IPS DF 6.9 (cell line): ENCODE results near the gene TRIM59.

ENCODE experiments used
- DNase-seq: peaks from one replicate; pipeline ENCODE4 v3.0.0-alpha.2; 2013; ENCODE audit warnings: low read depth, low spot score
- H3K27ac ChIP-seq: one replicate; pipeline ENCODE4 v1.5.1; 2013; ENCODE audit warnings: low read length, control low read depth
- H3K27me3 ChIP-seq: 2 replicates; pipeline ENCODE4 v1.6.1; 2013; ENCODE audit warnings: mild to moderate bottlenecking, low read length; ENCODE audit not compliant: control insufficient read depth, insufficient read depth
- H3K36me3 ChIP-seq: 2 replicates; pipeline ENCODE4 v1.6.1; 2013; ENCODE audit warnings: low read length; ENCODE audit not compliant: control insufficient read depth, insufficient read depth
- H3K4me1 ChIP-seq: 2 replicates; pipeline ENCODE4 v1.6.1; 2013; ENCODE audit warnings: low read length; ENCODE audit not compliant: control insufficient read depth, insufficient read depth
- H3K4me3 ChIP-seq: 2 replicates; pipeline ENCODE4 v1.5.1; 2013; ENCODE audit warnings: mild to moderate bottlenecking, low read length
- H3K9me3 ChIP-seq: 2 replicates; pipeline ENCODE4 v1.6.1; 2013; ENCODE audit warnings: low read length, inconsistent platforms; ENCODE audit not compliant: control insufficient read depth, insufficient read depth
- WGBS: extraction: QIAGEN DNeasy Blood & Tissue Kit; methylation state at CpG from one replicate; pipeline ENCODE4 v1.1.7; 2013; ENCODE audit warnings: mixed read lengths, missing lambda C conversion rate; ENCODE audit not compliant: insufficient read length, insufficient coverage; 5-methylcytosine and 5-hydroxymethylcytosine counted together

TRIM59 gene

DNA sequence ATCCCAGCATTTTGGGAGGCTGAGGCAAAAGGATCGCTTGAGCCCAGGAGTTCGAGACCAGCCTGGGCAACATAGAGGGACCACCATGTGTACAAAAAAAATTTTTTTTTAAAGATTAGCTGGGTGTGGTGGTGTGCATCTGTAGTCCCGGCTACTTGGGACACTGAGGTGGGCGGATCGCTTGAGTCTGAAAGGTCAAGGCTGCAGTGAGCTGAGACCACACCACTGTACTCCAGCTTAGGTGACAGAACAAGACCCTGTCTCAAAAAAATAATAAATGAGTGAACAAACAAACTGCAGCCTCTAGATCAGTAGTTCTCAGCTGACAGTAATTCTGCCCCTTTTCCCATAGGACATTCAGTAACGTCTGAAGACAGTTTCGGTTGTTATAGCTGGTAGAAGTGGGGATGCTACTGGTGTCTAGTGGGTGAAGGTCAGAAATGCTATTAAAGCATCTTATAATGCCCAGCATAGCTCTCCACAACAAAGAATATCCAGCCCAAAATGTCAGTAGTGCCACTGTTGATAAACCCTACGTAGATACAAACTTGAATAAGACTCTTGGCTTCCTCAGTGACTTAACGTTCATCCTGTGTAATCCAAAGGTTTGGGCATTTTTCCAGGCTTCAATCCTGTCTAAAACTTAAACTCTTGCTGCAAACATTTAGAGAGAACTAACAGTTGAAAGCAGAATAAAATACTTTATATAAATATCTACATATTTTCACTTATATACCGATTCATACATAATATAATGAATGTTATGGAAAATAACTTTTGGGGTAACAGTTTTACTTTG, 39.6 kb downstream of the TRIM59 start:
- Histone ChIP-seq H3K4me3 (no peak overlapping the region), H3K36me3 (peaks cover 11% of the 10 kb centered on the region), H3K27me3 (no peaks in the 10 kb centered on the region), H3K9me3 (no peaks in the 10 kb centered on the region), H3K27ac (no peak overlapping the region), H3K4me1 (no peaks in the 10 kb centered on the region)
- WGBS = no CpG with 5 or more reads among the region's 10 CpGs
- DNase-seq = no peak

DNA sequence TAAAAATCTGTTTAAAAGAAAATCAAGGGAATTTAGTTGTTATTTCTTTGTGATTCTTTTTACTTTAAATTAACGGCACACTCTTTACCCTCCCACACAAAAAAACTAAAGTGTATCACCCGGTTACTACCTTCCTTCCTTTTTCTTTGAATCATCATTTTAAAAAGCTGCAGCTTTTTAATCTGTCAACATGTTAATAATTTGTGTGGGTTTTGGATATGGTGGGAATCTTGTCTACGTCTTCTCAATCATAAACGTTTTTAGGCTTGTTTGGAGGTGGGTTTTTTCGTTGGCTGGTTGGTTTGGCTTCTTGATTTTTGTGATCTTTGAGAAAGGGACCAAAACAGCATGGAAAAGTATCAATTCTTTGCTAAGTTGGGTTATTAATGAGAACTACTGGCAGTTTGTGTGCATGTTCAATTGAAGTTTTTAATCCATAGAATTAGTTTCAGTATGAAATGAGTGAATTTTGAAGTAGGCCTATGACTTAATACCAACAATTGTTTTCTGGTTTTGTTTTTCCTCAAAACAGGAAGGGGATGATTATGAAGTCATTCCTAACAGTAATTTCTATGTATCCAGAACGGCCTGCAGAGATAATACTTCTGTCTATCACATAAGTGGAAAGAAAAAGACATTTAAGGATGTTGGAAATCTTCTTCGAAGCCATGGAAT, 45.7 kb downstream of the TRIM59 start:
- Histone ChIP-seq H3K4me3 (no peak overlapping the region), H3K36me3 (no peaks in the 10 kb centered on the region), H3K9me3 (no peaks in the 10 kb centered on the region), H3K27me3 (no peaks in the 10 kb centered on the region), H3K4me1 (no peaks in the 10 kb centered on the region), H3K27ac (no peak overlapping the region)
- DNase-seq = no peak
- WGBS = no CpG with 5 or more reads among the region's 7 CpGs

DNA sequence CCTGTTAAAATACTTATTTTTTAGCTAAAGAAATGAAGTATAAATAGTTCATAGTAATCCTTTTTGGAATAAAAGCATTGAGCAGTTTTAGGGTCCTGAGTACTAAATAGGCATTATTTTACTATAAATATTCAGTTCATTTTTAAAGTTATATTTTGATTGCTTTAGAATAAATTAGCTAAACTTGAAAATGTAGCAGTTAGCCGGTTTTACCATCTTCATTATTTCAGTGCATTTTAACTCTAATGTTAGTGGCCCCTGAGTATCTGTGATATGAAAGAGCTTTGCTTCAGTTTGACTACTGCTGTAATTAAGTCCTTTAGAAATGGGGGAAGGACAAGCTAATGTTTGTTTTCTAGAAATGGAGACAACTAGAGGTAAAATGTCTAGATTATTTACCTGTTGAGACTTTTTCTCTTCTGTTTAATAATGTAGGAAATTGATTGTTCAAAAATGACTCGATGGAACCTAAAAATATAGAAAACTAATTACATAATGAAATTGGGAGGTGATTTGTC, 46.5 kb downstream of the TRIM59 start:
- no CpG with 5 or more reads among the region's 2 CpGs for WGBS
- Histone ChIP-seq H3K27me3 (no peaks in the 10 kb centered on the region), H3K36me3 (no peaks in the 10 kb centered on the region), H3K4me3 (no peak overlapping the region), H3K4me1 (no peaks in the 10 kb centered on the region), H3K27ac (no peak overlapping the region), H3K9me3 (no peaks in the 10 kb centered on the region)
- DNase-seq = no peak

DNA sequence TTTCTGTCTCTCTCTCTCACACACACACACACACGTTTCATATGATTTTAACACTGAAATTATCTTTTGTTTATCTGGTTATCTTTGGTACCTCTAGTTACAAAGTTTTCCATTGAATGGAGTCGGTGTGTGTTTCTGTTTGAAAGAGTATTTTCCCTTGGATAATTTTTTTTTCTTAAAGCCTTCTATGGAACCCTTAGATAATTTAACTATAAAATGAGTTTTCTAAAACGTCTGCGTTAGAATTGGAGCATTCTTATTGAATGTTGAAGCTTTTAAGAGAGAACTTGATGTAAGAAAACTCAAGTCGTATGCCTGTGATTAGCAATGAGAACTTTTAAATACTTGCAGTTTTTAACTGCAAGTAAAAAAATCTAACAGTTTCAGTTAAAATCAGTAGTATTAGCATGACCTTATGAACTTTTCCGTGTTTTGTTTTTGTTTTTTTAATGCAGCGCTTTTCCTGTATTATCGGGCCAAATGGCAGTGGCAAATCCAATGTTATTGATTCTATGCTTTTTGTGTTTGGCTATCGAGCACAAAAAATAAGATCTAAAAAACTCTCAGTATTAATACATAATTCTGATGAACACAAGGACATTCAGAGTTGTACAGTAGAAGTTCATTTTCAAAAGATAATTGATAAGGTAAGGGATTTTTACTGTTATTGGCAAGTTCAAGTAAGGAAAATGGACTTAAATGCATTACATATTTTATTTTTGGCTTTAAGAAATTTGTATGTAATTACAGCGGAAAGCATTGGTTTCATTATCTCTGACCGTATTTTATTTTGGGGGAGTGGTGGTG, 47.2 kb downstream of the TRIM59 start:
- no peak for DNase-seq
- Histone ChIP-seq H3K4me1 (no peaks in the 10 kb centered on the region), H3K4me3 (no peak overlapping the region), H3K27ac (no peak overlapping the region), H3K36me3 (no peaks in the 10 kb centered on the region), H3K27me3 (no peaks in the 10 kb centered on the region), H3K9me3 (no peaks in the 10 kb centered on the region)
- 100% methylated on average over 1 of the region's 11 CpGs for WGBS

DNA sequence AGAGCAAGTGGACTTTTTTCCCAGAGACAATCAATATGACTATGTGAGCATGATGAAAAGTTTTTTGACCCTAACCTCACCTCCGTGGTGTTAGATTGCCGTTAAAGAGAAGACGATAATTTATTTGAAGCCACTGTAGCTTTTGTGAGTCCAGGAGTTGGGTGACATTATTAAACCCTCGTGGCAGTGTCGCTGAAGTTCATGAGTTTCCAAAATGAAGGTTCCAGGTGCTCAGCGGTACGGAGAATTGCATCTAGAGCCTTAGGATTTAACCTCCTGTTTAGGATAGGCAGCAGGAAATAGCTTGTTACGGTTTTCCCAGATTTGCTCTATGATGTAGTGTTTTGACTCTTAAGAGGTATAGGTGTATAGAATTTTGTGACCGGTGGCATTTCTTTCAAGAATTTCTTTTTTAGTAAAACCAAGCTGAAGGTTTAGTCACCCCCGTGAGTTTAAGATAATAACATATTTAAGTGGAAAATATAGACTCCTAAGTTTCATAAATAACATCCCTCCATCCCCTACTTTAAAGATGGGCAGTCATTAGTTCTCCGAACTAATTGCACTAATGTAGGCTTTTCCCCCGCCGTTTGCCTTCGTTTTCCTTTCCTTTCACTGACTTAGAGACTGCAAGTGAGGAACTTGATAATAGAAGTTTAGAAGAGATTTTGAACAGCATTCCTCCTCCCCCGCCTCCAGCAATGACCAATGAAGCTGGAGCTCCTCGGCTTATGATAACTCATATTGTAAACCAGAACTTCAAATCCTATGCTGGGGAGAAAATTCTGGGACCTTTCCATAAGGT, 48.1 kb downstream of the TRIM59 start:
- WGBS = no CpG with 5 or more reads among the region's 16 CpGs
- Histone ChIP-seq H3K27ac (no peak overlapping the region), H3K4me3 (peak overlapping the region; percentile 79; the same call in 1 of the 2 replicates), H3K9me3 (no peaks in the 10 kb centered on the region), H3K27me3 (no peaks in the 10 kb centered on the region), H3K4me1 (no peaks in the 10 kb centered on the region), H3K36me3 (no peaks in the 10 kb centered on the region)
- no peak for DNase-seq

DNA sequence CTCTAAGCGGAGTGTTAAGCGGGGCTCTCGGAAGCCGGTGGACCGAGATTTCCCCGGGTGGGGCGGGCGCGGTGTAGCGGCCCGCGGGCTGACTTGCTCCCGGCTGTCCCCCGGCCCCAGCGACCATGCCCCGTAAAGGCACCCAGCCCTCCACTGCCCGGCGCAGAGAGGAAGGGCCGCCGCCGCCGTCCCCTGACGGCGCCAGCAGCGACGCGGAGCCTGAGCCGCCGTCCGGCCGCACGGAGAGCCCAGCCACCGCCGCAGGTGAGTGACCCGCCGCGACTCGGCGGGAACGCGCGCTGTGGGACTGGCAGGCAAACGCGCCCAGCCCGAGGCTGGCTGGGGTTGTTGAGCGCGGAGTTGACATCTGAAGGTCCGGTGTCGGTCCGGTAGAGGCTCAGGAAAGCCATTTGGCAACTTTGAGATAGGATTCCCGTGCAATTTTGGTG, 48.9 kb downstream of the TRIM59 start:
- no peaks in the 10 kb centered on the region for H3K36me3 ChIP-seq
- DNase-seq = no peak
- H3K4me3 ChIP-seq = peak overlapping the region; percentile 79
- no peak overlapping the region for H3K27ac ChIP-seq
- no CpG with 5 or more reads among the region's 51 CpGs for WGBS
- H3K4me1 ChIP-seq = no peaks in the 10 kb centered on the region
- H3K27me3 ChIP-seq = no peaks in the 10 kb centered on the region
- no peaks in the 10 kb centered on the region for H3K9me3 ChIP-seq

DNA sequence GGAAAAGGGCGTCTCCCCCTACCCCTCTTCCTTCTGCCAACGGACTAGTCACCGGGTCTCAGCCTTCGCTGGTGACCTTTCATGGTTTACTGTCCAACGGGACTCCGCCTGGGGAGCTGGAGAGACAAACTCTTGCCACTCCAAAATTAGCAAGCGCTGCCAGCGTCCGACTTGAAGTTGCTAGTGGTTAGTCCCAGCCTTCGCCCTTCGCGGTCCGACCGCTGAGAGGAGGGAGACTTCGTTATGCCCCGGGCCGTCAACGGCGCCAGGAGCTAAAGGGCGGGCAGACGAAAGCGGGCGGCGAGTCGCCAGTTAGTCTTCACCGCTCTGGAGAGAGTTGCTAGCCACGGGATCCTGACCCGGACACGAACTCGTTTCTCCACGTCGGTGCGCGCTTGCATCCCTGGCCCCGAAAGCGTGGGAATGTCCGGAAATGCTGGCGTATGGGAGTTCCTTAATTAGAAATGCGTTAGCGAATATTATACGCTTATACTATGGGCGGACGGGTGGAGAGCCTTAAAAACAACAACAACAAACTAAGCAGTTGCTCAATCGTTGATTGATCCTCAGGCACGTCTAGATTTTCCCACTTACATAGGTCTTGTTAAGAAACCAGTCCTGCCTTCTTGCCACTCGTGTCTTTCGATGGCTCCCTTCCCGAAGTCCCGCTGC, 49.4 kb downstream of the TRIM59 start:
- no CpG with 5 or more reads among the region's 49 CpGs for WGBS
- Histone ChIP-seq H3K9me3 (no peaks in the 10 kb centered on the region), H3K27me3 (no peaks in the 10 kb centered on the region), H3K4me3 (peak overlapping the region; percentile 79), H3K4me1 (no peaks in the 10 kb centered on the region), H3K36me3 (no peaks in the 10 kb centered on the region), H3K27ac (no peak overlapping the region)
- no peak for DNase-seq

DNA sequence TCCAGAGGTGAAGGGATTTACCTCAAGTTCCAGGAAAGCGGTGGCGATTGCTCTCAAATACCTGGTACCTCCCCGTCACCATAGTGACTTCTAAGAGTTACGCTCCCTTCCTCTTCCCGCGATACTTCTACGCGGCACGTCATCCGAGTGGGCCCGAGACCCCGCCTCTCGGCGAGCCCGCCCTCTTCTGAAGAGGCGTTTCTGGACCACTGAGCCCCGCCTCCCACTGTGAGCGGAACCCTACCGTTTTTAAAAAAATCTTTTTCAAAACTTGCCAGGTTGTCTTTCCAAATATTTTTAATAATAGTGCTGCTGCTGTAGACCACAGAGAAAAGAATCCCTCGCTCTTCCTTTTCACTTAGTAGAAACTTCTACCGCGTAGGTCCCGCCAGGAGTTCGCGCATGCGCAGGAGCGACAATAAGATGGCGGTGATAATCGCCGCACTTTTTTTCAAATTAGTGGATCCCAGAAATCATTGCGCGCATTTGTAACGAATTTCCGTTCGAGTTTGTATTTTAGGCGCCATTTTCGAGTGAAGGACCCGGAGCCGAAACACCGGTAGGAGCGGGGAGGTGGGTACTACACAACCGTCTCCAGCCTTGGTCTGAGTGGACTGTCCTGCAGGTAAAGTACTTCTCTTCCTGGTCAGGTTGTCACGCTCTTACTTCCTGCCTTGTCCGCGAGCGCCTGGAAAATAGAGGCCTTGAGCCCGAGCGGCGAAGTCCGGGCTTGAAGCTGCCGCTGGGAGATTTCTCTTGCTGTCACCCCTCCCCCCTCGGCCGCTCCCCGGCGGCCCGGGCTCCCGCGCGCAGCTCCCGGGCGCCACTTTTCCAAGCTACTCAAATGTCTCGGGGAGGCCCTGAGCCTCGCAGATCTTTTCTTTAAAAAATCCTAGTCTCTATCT, 50.2 kb downstream of the TRIM59 start, which contains the start of the genes IFT80 and SMC4:
IFT80 (minus strand) TSS at position 101 of the 905 bp plus-strand sequence. CDS start 14,625 bp downstream, outside the sequence.
SMC4 (plus strand) TSS at position 526 of the 905 bp plus-strand sequence. CDS start 1,177 bp downstream, outside the sequence.
- Histone ChIP-seq H3K9me3 (no peaks in the 10 kb centered on the region), H3K27me3 (no peaks in the 10 kb centered on the region), H3K27ac (no peak within 1 kb of the TSS), H3K4me1 (no peaks in the 10 kb centered on the region), H3K36me3 (no peaks in the 10 kb centered on the region), H3K4me3 (peak within 1 kb of the TSS; percentile 79)
- peak; percentile 85 for DNase-seq
- no CpG with 5 or more reads among the region's 63 CpGs for WGBS

DNA sequence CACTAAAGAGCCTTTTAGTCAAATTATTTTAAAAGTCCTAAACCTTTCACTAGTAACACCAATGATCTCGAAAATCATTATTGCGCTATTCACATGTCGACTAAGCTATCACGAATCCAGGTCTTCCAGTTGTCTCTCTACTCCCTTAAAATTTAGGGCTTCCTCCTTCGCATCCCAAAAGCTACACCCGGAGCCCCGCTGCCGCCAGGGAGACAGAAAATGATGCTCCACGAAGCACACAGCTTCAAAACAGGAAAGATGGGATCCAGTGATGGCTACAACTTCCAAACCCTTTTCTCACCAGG, 50.8 kb downstream of the TRIM59 start:
- H3K4me1 ChIP-seq = no peaks in the 10 kb centered on the region
- H3K4me3 ChIP-seq = peak overlapping the region; percentile 79; the same call in 1 of the 2 replicates
- no CpG with 5 or more reads among the region's 9 CpGs for WGBS
- no peak overlapping the region for H3K27ac ChIP-seq
- H3K36me3 ChIP-seq = no peaks in the 10 kb centered on the region
- no peaks in the 10 kb centered on the region for H3K27me3 ChIP-seq
- no peak for DNase-seq
- H3K9me3 ChIP-seq = no peaks in the 10 kb centered on the region
